ENCODE data around the gene NAALADL2. TPM values are rescaled to one million over a fixed set of nuclear protein-coding genes. Genes with fewer than 3 reads are reported as not detected.

Gene NAALADL2
- total RNA-seq, 1 donor from 2014 or later: 2.8 TPM

DNA sequence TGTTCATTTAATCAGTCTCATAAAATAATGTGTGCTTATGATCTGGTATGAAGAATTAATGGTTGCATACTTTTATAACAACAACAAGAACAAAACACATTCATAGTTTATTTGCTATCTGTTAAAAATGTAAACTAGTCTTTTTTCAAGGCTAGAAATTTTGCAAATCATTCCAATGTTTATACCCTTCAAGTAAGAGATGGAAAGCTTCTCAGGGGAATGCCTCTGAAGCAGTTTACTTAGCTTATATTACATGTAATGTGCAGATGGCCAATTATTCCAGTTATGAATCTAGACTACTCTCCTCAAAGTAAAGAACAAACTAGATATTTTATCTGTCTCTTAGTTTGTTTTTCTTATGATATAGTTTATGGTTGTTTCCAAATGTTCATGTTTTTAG, 575.4 kb downstream of the NAALADL2 start:
- Mint-ChIP-seq H3K36me3 (ENCODE audit: low read depth) (peaks cover 2% of the 10 kb centered on the region), H3K4me1 (peaks cover 23% of the 10 kb centered on the region), H3K4me3 (no peak overlapping the region), H3K27me3 (ENCODE audit: low read depth) (no peaks in the 10 kb centered on the region), H3K27ac (ENCODE audit: unreplicated experiment) (no peak overlapping the region), H3K9me3 (no peaks in the 10 kb centered on the region)
- DNase-seq (ENCODE audit: low read depth, low spot score): no peak
- TF ChIP-seq, protein P1, sequence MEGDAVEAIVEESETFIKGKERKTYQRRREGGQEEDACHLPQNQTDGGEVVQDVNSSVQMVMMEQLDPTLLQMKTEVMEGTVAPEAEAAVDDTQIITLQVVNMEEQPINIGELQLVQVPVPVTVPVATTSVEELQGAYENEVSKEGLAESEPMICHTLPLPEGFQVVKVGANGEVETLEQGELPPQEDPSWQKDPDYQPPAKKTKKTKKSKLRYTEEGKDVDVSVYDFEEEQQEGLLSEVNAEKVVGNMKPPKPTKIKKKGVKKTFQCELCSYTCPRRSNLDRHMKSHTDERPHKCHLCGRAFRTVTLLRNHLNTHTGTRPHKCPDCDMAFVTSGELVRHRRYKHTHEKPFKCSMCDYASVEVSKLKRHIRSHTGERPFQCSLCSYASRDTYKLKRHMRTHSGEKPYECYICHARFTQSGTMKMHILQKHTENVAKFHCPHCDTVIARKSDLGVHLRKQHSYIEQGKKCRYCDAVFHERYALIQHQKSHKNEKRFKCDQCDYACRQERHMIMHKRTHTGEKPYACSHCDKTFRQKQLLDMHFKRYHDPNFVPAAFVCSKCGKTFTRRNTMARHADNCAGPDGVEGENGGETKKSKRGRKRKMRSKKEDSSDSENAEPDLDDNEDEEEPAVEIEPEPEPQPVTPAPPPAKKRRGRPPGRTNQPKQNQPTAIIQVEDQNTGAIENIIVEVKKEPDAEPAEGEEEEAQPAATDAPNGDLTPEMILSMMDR (conservative IDR thresholded peaks at IDR 0.05): no peak

DNA sequence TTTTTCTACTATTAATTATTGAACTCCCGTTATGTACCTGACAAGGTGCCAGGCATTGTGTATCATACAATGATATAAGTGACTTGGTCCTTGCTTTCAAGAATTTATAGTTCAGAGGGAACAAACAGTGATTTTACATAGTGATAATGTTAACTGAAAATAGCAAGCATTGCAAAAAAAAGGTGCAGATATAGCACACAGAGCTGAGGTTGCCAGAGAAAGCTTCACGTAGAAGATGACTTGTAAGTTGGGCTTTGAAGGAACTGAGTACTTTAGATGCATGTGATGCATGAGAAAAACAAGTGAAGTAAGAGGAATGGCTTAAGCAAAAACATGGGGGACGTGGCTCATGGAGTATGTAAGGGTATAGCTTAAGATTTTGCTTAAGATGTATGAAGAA, 584.5 kb downstream of the NAALADL2 start:
- no peak overlapping the region for H3K27ac Mint-ChIP-seq (ENCODE audit: unreplicated experiment)
- no peak for DNase-seq (ENCODE audit: low read depth, low spot score)
- H3K9me3 Mint-ChIP-seq: peaks cover 5% of the 10 kb centered on the region
- H3K4me1 Mint-ChIP-seq: no peaks in the 10 kb centered on the region
- no peaks in the 10 kb centered on the region for H3K27me3 Mint-ChIP-seq (ENCODE audit: low read depth)
- H3K36me3 Mint-ChIP-seq (ENCODE audit: low read depth): peaks cover 8% of the 10 kb centered on the region
- TF ChIP-seq, protein P1 (conservative IDR thresholded peaks at IDR 0.05): no peak
- no peak overlapping the region for H3K4me3 Mint-ChIP-seq

DNA sequence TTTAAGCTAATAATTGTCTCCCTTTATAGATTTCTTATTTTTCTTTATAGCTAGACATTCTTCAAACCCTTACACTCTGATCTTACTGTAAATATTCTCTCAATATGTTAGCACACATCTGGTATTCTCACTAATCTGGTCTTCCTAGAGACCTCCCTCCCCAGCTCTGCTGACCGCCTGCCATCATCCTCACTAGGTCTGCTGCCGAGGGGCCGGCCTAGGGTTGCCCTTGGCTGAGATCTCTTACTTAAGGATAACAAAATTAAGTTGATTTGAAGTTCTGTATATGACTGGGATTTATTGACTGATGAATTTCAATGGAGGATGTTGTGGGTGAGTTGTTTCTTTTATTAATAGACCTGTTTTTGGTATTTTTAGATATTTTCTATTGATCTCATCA, 586.6 kb downstream of the NAALADL2 start:
- Mint-ChIP-seq H3K4me3 (no peak overlapping the region), H3K4me1 (peaks cover 2% of the 10 kb centered on the region), H3K9me3 (peaks cover under 1% of the 10 kb centered on the region), H3K27ac (ENCODE audit: unreplicated experiment) (no peak overlapping the region), H3K27me3 (ENCODE audit: low read depth) (no peaks in the 10 kb centered on the region), H3K36me3 (ENCODE audit: low read depth) (peaks cover 2% of the 10 kb centered on the region)
- DNase-seq (ENCODE audit: low read depth, low spot score): no peak
- TF ChIP-seq, protein P1 (conservative IDR thresholded peaks at IDR 0.05): no peak

DNA sequence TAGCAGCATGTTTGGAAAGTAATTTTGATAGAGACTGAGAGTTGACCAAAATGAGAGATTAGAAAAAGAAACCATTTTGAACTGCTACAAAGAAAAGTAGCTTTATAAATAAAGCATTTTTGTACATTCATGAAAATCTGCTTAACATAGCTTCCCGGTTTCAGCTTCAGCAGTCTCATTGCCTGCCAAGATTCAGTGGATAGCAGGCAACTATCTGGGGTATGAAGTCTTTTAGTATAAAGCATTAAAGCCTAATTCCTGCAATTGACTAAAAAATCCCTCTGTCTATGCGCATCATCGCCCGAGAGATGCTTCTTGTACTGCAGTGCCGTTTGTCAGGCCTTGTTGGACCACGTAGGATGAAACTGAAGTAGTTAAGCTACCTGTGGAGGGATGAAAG, 588.4 kb downstream of the NAALADL2 start:
- H3K27me3 Mint-ChIP-seq (ENCODE audit: low read depth): no peaks in the 10 kb centered on the region

DNA sequence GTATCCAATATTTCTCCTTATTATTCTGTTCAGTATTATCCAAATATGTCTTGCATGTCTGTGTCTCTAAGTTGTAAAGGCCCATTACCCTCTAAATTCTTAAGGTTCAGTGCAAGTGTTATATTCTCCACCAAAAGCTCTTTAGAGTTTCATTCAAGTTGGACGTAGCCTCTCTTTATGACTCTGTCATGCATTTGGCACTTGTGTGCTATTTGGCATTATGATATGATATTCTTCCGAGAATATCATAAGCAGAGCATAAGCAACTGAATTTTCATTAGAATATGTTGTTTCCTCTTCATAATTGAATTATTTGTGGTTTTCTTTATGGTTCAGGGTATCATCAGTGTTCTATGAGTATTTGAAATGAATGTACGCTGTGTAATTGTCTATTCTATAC, 594.2 kb downstream of the NAALADL2 start:
- H3K27me3 Mint-ChIP-seq (ENCODE audit: low read depth): no peaks in the 10 kb centered on the region
- H3K4me3 Mint-ChIP-seq: no peak overlapping the region
- DNase-seq (ENCODE audit: low read depth, low spot score): no peak
- H3K36me3 Mint-ChIP-seq (ENCODE audit: low read depth): peaks cover 5% of the 10 kb centered on the region
- H3K4me1 Mint-ChIP-seq: peaks cover 15% of the 10 kb centered on the region
- peaks cover 2% of the 10 kb centered on the region for H3K9me3 Mint-ChIP-seq
- TF ChIP-seq, protein P1 (conservative IDR thresholded peaks at IDR 0.05): no peak
- no peak overlapping the region for H3K27ac Mint-ChIP-seq (ENCODE audit: unreplicated experiment)

More for the DNA sequence above, 588.4 kb downstream of the NAALADL2 start:
- H3K27ac Mint-ChIP-seq (ENCODE audit: unreplicated experiment): no peak overlapping the region
- DNase-seq (ENCODE audit: low read depth, low spot score): no peak
- peaks cover 5% of the 10 kb centered on the region for H3K36me3 Mint-ChIP-seq (ENCODE audit: low read depth)
- H3K4me1 Mint-ChIP-seq: peaks cover 12% of the 10 kb centered on the region
- H3K9me3 Mint-ChIP-seq: peaks cover 2% of the 10 kb centered on the region
- no peak overlapping the region for H3K4me3 Mint-ChIP-seq
- TF ChIP-seq, protein P1 (conservative IDR thresholded peaks at IDR 0.05): no peak

DNA sequence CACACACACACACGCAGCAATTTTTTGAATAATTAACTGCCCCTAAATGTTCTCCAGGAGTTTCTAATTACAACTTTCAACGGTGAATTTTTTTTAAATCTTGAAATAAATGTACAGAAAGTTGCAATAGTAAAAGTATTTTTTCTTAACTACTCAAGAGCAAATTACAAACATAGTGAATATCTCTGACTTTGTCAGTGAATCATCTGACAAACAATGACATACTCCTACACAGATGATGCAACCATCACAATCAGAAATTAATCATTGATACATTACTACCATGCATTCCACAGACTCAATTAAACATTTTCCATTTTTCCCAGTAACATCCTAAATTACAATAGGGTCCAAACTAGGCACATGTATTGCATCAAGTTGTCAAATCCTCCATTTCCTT, 597.3 kb downstream of the NAALADL2 start:
- DNase-seq (ENCODE audit: low read depth, low spot score): no peak
- H3K9me3 Mint-ChIP-seq: peaks cover 4% of the 10 kb centered on the region
- H3K4me3 Mint-ChIP-seq: no peak overlapping the region
- TF ChIP-seq, protein P1 (conservative IDR thresholded peaks at IDR 0.05): no peak
- no peak overlapping the region for H3K27ac Mint-ChIP-seq (ENCODE audit: unreplicated experiment)
- no peaks in the 10 kb centered on the region for H3K27me3 Mint-ChIP-seq (ENCODE audit: low read depth)
- H3K4me1 Mint-ChIP-seq: peaks cover 10% of the 10 kb centered on the region
- peaks cover 2% of the 10 kb centered on the region for H3K36me3 Mint-ChIP-seq (ENCODE audit: low read depth)

Data from neural crest cell (in vitro differentiated cells).